ENCODE results near the gene RTP1.

The RTP1 gene

DNA sequence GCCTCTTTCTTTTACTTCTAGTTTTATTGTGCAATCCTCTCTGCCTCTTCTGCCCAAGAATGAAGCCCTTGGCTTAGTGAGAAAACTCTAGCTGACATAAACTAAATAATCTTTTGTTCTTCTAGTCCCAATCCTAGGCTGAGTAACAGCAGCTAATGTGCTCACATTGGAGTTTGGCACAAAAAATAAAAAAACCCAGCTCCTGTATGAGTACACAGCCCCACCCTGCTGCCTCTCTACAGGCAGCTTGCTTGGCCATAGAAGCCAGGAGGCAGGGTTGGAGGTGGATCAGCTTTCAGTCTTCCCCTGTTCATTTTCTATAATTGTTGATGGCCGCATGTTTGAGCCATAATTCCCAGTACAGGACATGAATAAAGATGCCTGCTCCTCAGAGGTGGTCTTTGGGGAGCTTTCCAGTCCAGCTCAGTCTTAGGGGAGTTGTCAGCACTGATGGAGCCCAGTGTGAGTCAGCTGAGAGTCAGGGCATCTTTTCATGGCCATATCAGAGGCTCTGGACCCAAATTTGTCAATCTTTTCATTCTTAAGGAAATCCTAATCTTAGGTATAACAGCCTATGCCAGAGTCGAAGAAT is 46.7 kb downstream of the RTP1 start:
- DNase-seq: no peak

DNA sequence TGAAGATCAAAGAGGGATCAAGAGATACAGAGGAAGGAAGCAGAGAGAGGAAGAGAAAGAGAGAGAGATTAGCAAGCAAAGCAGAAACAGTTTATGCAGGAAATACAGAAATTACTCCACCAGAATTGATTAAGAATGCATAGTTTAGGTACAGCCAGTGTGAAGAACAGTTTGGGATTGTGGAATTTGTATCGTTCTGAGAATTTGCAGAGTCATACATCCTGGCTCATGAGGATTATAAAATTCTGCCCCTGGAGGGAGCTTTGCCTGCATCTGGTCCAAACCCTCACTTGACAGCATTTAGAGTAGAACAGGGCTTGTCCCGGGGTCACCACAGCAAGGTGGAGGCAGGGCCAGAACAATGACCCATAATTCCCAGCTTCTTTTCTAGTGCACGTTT is 50.1 kb downstream of the RTP1 start:
- no peak for DNase-seq

All from NCI-H345 (cell line).